Stimulated activated CD8-positive, alpha-beta memory T cell treated with anti-CD3 and anti-CD28 coated beads, Interleukin-2, amount 100 ng/mL, for 1 hour (primary cell): Measurements from ENCODE around the gene IKZF3.
A peak's percentile ranks its signal among the peaks of the same experiment; 100 is the strongest.

Experiments
- DNase-seq, 2 donors: peaks; one replicate each; pipeline ENCODE4 v3.0.0-alpha.2; 2020; ENCODE audit warnings: low read depth in 2 of 2

IKZF3 gene

DNA sequence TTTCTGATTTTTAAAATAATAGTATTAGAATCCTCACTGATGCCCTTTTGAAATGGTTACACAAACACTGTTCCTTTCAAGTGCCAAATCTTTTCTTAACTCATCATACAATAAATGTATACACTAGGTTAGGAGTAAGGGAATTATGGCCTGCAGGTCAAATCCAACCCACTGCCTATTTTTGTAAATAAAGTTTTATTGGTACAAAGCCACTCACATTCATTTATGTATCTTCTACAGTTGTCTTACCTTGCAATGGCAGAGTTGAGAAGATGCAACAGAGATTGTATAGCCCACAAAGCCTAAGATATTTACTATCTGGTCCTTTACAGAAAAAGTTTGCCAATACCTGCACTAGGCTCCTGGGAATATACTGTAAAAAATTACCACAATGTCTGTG lies 47.8 kb downstream of the IKZF3 start:
- no peak for DNase-seq

DNA sequence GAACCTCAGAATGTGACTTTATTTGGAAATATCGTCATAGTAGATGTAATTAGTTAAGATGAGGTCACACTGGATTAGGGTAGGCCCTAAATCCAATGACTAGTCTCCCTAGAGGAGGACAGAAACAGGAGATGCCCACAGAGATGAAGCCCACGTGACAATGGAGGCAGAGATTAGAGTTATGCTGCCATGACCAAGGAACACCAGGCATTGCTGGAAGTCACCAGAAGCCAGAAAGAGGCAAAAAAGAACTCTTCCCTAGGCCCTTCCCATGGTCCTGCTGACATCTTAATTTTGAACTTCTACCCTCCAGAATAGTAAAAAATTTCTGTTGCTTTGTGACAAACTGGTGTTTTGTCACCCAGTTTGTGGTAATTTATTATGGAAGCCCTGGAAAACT lies 49.6 kb downstream of the IKZF3 start:
- DNase-seq = no peak

DNA sequence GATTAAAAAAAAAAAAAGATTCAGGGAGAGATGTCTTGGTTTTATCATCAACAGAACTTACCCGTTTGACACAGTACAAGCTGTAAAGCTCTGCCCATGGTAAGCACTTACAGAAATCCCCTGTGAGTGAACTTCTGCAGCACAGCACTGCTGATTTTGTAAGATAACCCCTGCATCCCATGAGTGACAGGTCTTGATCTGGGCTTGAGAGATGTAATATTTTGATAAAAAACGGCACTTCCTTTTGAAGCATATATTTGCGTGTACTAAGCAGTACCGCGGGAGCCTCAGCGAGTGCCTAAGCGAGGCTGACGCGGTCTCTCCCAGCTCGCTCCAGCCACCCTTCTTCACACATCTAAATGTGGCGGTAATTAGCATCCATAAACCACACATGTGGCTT lies 50.5 kb downstream of the IKZF3 start:
- peak; percentile 21 to 31 for DNase-seq

DNA sequence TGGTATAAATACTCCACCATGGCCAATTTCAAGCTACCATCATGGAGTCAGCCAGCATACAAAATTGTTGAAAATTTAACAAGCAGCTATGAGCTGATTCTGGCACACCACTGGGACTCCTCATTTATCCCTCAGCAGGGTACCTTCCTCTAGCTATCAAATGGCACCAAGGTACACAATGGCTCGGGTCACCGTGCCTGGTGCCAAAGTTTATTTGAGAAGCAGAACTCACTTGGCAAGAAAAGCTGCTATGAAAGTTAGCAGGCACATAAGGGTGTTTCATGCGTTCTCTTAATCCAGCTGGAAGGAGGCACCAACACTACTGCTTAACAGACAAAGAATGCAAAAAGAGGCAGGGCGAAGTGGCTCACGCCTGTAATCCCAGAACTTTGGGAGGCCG lies 51.6 kb downstream of the IKZF3 start:
- DNase-seq = no peak

DNA sequence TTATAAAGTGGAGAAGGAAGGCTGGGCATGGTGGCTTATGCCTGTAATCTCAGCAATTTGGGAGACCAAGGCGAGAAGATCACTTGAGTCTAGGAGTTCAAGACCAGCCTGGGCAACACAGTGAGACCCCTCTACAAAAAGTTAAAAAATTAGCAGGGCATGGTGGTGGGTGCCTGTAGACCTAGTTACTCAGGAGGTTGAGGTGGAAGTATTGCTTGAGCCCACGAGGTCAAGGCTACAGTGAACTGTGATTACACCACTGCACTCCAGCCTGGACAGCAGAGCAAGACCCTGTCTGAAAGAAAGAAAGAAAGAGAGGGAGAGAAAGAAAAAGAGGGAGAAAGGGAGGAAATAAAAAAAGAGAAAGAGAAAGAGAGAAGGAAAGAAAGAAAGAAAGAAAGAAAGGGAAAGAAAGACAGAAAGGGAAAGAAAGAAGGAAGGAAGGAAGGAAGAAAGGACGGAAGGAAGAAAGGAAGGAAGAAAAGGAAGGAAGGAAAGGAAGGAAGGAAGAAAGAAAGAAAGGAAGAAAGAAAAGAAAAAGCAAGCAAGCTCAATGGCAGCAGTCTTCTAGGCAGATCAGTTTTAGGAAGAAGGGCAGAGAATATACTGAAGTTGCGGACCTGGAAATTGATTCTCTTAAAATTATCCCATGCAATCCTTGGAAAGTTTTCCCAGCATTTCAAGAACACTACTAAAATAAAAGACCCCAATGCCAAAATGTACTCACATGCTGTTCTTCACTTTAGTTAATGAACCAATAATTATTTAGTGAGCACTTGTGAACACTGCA lies 53.0 kb downstream of the IKZF3 start:
- DNase-seq = no peak

DNA sequence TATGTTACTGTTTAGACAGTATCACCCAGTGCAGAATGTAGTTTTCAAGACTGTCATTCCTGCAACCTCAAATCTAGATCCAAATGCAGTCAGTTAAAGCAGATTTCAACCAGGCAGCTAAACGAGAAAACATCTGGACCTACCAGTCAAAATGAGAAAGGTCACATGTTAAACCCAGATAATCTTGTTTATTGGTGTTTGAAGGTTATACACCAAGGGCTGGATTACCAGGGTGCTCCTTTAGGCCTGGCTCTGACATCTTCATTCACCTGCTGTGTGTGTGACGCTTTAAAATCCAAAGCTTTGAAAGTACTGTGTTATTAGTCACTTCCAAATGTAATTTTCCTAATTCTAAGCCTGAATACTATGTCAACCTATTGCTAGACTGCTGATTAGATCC lies 54.9 kb downstream of the IKZF3 start:
- no peak for DNase-seq

DNA sequence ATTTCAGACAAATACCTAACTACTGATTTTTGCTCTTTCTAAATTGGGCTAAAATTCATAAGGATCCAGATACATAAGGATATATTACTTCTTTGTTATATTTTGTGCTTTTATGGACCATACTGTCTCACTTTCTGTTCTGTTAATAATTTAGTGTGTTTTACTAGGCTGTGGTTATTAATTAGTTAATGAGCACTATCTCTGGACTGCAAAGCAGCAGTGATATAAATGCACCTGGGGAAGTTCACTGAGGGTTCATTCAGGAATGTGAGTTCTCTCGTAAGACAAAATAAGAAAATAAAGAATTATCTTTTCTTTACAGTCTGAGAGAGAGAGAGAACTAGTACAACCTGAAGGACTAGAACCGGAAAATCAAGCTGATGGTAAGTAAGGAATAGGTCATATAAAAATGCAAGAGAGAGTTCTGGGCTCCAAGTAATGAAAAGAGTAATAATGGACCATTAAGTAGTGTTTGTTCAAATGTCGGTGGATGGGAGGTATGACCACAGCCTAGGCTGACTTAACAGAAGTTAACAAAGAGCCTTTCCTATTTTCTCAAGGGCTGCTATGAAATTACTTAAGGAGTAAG lies 55.6 kb downstream of the IKZF3 start:
- DNase-seq = no peak

DNA sequence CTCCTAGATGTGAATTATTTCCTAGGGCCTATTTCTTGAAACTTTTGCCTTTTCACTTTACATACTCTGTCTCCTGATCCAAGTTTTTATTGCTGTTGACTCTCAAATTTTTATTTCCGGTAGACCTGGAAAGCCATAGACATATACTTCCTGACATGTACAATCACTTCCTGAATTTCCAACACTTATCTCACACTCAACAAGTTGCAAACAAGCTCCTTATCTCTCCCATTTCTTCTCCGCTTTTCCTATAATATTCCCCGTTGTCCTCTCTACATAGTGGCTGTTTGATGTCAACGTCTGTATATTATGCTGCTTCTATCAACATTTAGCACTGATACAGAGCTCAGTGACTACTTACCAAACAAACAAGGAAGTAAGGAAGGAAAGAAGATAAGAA lies 59.3 kb downstream of the IKZF3 start:
- no peak for DNase-seq

DNA sequence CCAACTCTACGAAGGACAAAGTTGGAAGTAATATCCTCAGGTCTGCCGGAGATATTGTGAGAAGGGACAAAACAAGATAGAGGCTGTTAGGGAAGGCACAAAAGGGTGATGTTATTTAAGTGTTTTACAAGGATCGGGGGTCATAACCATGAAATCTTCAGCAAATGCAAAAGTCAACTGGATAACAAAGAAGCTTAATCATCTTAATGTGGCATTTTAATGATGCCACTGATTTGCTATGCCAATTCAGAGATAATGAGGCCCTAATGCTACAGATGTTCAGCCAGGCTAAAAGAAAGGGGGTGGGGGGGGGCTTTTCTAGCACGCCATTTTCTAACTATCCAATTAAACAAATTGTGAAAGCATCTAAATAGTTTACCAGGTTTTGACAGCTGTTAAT lies 63.1 kb downstream of the IKZF3 start:
- DNase-seq = no peak

DNA sequence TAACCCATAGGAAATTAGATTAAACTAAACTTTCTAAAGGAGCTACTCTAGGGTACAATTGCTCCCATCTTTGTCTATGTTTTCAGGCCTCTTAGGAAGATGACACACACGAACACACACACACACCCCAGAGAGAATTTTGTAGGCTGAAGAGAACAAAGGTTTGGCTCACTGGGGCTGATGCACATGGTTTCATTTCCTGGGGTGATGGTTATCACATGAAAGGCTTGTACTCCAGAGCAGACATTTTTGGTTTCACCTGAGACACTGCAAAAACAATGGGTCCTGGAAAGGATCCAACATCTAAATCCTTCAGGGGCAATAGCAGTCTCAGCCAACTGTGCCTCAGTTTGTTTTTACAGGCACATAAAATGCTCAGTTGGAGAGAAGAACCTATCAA lies 63.6 kb downstream of the IKZF3 start:
- DNase-seq = peak in 1 of 2 donors; percentile 14

DNA sequence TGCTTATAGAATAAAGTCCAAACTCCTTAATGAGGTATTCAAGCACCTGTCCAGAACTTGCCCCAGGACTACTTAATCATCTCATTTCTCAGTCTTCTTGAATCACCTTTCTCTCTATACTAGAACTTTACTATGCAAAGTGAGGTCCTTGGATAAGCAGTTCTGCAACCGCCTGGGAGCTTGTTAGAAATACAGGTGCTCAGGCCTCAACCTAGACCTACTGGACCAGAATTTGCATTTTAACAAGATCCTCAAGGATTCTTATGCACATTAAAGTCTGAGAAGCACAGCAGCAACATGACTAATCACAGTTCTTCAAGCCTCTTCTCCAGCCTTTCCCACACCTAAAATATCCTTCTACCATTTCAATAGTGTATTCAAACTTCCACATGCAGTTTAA lies 64.7 kb downstream of the IKZF3 start:
- DNase-seq = no peak

DNA sequence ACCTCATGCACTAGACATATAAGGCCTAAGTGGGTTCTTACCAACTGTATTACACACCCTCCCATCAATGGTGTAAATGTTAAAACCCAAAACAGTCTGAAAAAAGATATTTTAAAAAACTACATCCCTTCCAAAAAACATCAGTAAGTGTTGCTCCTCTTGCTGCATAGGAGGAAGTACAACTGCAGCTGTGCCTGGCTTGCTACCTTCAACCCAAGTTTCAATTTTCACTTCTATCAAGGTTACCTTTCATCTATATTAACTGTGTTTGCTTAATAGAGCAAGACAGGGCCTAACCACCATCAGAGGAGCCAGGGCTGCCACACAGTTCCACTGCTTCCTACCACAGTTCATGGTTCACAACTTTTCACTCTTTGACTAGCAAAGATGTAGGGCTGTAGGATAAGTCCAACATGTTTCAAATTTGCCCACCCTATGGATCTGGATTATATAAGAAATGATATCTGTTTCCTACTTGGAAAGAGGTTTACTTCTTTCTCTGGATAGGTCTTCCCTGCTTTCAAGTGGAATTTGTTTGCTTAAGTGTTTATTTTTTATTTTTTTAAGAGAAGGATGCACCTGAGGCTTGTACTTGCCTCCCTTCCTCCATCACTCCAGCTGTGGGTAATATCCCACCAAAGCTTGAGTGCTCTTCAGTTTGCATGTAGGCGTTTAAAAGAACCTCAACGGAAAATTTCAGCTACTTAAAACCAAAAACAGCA lies 69.7 kb downstream of the IKZF3 start:
- DNase-seq = no peak

DNA sequence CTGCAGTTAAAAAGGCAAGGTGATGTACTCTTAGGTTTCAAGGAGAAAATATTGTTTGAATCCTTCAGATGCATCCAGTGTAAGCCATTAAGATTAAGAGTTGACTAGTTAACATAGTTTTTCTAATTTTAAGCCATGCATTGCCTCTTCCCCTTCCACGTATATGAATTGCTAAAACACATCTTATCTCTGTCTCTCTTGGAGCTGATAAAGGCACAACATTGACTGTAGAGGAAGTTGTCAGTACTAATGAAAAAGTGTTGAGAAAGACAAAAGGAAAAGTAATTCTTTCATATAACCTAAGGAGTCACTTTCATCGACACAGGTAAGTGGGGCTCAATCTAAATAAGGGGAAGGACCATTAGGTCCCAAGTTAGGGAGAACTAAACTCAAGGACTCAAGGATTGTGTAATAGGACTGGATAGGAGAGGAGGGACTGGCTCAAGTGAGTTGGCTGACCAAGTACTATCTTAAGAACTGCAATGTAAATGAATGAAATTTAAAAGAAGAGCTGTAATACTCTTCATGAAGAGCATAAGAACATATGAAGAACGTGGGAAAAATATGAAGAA lies 70.7 kb downstream of the IKZF3 start:
- DNase-seq = no peak

DNA sequence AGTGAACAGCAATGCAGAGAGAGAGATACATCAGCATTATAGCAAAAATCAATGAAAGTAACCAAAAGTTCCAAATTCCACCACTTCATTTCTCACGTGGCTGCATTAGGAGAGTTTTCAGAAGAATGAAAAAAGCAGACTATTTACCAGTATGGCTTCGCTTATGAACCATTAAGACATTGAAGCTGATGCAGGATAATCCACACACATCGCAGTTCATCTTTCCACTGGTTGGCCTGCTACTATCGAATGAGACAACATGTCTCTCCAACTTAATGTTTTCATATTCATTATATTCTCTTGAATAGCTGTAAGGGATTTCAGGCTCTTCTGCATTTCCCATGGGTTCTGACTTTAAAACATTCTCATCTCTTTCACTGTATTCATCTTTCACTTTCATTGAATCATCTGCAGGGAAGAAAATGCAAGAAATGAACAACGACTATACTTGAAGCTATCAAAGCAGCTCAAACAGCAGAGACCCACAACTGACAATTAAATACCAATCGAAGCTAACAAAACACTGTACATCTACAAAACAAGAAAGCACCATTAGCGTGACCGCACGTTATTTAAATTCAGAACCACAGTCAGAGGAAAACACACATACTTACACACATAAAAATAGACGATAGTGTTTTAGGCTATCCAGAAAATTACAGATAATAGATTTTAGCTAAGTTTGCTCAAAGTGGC lies 71.4 kb downstream of the IKZF3 start:
- no peak for DNase-seq

DNA sequence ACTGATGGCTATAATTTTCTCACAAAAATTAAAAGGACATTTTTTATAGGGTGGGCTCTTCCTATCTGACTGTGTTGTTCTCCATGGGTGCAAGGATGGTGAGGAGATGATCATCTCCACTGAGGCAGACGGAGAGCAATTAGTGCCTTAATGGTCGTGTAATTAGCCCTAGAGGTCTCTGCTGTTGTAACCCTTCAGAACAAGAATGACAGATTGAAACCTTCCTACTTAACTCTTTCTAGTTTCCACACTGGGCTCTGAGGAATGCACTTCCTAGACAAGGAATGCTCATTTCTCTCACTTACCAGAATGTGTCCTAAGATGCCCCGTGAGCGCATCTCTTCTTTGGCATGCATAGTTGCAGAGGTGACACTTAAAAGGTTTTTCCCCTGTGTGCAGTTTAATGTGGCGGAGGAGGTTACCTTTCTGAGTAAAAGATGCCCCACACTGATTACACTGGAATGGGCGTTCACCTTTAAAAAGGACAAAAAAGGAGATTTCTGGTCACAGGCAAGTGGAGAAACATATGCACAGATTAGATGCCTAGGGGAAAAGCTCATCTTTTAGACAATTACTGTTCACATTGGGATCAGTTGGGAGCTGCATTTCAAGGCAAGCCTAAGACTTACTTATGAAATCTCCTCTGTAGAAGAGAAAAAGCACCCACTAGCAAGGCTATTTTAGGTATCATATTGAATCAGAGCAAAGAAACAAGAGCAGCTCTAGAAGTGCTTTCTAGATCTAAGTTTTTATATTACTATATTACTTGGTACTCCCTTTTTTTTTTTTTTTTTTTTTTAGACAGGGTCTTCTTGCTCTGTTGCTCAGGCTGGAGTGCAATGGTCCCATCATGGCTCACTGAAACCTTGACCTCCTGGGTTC lies 72.8 kb downstream of the IKZF3 start:
- DNase-seq = no peak

DNA sequence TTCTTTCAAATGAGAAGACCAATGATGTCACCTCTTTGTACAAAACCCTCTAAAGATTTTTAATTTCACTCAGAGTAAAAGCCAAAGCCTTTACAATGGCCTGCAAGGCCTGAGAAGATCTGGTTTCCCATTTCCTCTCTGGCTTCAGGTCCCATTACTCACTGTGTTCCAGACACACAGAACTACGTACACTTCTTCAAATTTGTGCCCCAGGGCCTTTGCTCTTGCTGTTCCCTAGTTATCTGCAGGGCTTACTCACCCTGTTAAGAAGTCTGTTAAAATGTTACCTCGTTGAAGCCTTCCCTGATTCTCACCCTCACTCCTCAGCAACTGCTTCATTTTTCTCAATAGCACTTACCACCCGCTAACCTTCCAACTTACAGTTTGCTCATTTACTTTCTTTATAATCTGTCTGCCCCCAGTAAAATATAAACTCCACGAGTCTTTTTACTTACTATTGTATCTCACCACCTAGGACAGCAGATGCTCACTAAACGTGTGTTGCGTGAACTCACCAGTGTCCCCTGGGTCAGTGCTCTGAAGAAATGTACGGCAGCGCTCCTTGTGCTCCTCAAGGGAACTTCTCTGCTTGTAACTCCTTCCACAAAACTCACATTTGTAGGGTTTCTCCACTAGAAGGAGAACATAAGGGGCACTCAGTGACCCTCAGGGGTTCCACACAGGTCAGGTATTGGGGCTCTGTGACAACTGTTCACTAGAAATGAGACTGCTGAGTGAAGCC lies 76.2 kb downstream of the IKZF3 start:
- no peak for DNase-seq

DNA sequence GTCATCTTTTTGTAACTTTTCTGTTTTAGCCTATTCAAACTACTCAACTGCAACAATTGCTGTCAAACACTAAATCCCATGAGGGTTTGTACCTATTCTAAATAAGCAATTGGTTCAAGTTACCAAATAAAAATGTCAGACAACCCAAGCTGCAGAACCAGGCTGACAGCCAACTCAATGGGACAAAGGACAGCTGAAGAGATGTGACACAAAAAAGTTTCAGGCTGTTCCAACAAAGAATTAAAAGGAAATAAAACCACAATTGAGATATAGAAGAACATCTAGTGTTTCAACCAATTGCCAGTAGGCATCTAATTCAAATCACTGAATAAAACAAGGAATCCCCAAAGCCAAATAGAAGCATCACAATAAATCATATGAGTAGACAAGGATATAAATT lies 77.1 kb downstream of the IKZF3 start:
- DNase-seq = no peak

DNA sequence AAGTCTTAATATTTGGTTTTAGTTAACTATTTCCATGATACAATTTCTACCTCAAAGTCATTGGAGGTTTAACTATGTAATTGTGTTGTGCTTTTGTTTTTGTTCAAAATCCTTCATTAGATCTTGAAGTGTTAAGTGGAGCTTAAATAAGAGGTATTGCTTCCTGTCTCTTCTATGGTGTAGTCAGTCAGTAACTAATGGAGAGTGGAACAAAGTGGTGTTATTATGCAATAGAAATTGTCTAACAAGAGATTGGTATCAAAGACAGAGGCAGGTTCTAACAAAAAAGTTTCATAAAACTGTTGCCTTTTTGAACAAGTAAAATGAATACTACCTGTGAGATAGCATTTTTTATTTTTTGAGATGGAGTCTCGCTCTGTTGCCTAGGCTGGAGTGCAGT lies 81.1 kb downstream of the IKZF3 start:
- DNase-seq = no peak

DNA sequence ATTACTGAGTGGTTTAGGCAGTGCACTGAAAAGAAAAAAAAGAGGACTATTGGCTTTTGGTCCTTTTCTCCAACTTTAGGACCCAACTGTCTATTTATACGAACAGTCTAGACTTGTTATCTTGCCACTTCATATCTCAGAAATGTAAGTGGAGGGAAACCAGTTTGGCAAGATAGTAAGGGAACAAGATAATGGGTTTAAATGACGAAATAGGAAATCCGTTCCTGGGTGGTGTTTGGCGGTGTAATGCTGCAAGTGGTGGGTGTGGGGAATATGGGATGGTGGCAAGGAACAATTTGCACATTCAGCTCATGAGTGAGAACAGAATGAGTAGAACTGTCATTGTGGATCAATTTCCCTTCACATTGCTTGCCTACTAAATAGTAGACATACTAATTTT lies 81.6 kb downstream of the IKZF3 start:
- DNase-seq = no peak

DNA sequence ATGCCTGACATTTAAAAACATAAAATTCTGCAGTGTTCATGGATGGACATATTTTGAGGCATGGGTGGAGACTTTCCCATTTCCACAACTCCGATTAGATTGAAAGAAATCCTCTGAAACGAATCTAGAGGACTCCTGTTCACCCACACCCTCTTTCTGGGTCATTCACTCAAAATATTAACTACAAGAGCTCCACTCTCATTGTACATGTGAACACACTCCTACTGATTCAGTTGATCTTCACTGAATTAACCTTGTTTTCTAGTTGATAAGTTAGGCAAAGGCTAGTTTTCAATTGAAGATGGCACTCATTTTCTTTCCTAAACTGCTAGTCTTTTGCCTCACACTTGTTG lies 82.3 kb downstream of the IKZF3 start:
- no peak for DNase-seq
